GM12878 (cell line): ENCODE results near the gene MYOZ1. TPM values are rescaled to one million over a fixed set of nuclear protein-coding genes. Genes with fewer than 3 reads are reported as not detected.
A peak's percentile ranks its signal among the peaks of the same experiment; 100 is the strongest.

Source experiments
- ATAC-seq: fragments of 200-7000 bp; cut with Tn5 transposase; 3 replicates; pipeline ENCODE4 v1.9.1; 2020; ENCODE audit warnings: mild to moderate bottlenecking, moderate library complexity
- BruUV-seq: library from RNA; stranded (reverse); fragments of 400-500 nt; replicated peaks from 2 replicates; lab custom pipeline; 2021; lab: Mats Ljungman, UMichigan
- CTCF ChIA-PET: fragments of 300-600 bp; sonication (Branson Sonifier 250); formaldehyde crosslinking; extraction: SDS; loops from one replicate; lab custom pipeline; 2021; ENCODE audit warnings: inconsistent platforms; lab: Yijun Ruan, JAX
- POLR2A ChIA-PET: fragments of 350-600 bp; formaldehyde crosslinking; extraction: SDS; loops from one replicate; lab custom pipeline; 2021; ENCODE audit warnings: inconsistent platforms; lab: Charles Lee
- RAD21 ChIA-PET: fragments of 300-600 bp; sonication (Branson Sonifier 250); formaldehyde crosslinking; loops from one replicate; lab custom pipeline; 2023; ENCODE audit warnings: antibody characterized with exemption; ENCODE audit not compliant: unreplicated experiment; lab: Charles Lee
- SMC1A ChIA-PET: fragments of 300-600 bp; sonication (Branson Sonifier 250); formaldehyde crosslinking; loops from one replicate; lab custom pipeline; 2023; ENCODE audit not compliant: unreplicated experiment, uncharacterized antibody; lab: Charles Lee
- DNase-seq: peaks from one replicate; pipeline ENCODE4 v3.0.0-alpha.2; 2011; ENCODE audit warnings: low read depth, low spot score
- FAIRE-seq: peaks from 3 replicates; lab custom pipeline; 2011; peaks lifted over from hg19 to GRCh38; lab: Jason Lieb, UNC
- H2AFZ ChIP-seq: 2 replicates; pipeline ENCODE4 v1.6.0; 2011; ENCODE audit warnings: low read depth, low read length, control low read depth; ENCODE audit not compliant: control insufficient read depth
- H3K27ac ChIP-seq: 2 replicates; pipeline ENCODE4 v1.5.1; 2011; ENCODE audit warnings: control low read depth; ENCODE audit not compliant: control insufficient read depth, insufficient read depth
- H3K27me3 ChIP-seq, 2 experiments: replicated peaks in 1 of 2; 2 replicates each; pipeline versions ENCODE4 v1.6.0 to v1.6.1; 2011; ENCODE audit warnings: low read length in 1 of 2; ENCODE audit not compliant: control insufficient read depth in 2 of 2, insufficient read depth in 2 of 2
- H3K36me3 ChIP-seq, 2 experiments: 2 replicates each; pipeline ENCODE4 v1.5.1; 2011; ENCODE audit warnings: low read length in 1 of 2; ENCODE audit not compliant: control insufficient read depth in 2 of 2, insufficient read depth in 2 of 2
- H3K4me1 ChIP-seq: 2 replicates; pipeline ENCODE4 v1.6.1; 2011; ENCODE audit warnings: mild to moderate bottlenecking, low read length, moderate library complexity, mixed read lengths; ENCODE audit not compliant: control insufficient read depth, insufficient read depth
- H3K4me2 ChIP-seq: 2 replicates; pipeline ENCODE4 v1.6.0; 2011; ENCODE audit warnings: control low read depth; ENCODE audit not compliant: control insufficient read depth, insufficient read depth
- H3K4me3 ChIP-seq: fragments of 200-600 bp; sonication (generic); 2 replicates; pipeline ENCODE4 v1.5.1; 2016
- H3K79me2 ChIP-seq: 2 replicates; pipeline ENCODE4 v1.6.0; 2011; ENCODE audit warnings: low read length; ENCODE audit not compliant: control insufficient read depth, insufficient read depth
- H3K9ac ChIP-seq: 2 replicates; pipeline ENCODE4 v1.8.0; 2011; ENCODE audit warnings: low read length, control low read depth, mixed read lengths; ENCODE audit not compliant: control insufficient read depth, insufficient read depth
- H3K9me3 ChIP-seq: replicated peaks from 3 replicates; pipeline ENCODE4 v1.5.1; 2011; ENCODE audit warnings: mild to moderate bottlenecking, low read length; ENCODE audit not compliant: control insufficient read depth, insufficient read depth
- H4K20me1 ChIP-seq: 2 replicates; pipeline ENCODE4 v1.6.0; 2011; ENCODE audit not compliant: control insufficient read depth, insufficient read depth
- EP300 ChIP-seq, 2 experiments: fragments of 150-350 bp in 1 of 2; IDR thresholded peaks; 2 replicates each; pipeline ENCODE4 v1.6.1; 2011 to 2012; ENCODE audit warnings: low read depth in 2 of 2, low read length in 2 of 2, borderline replicate concordance in 1 of 2, improper control_type of control experiment in 1 of 2, inconsistent platforms in 1 of 2; ENCODE audit not compliant: control insufficient read depth in 1 of 2
- ETV6 ChIP-seq, 2 experiments: fragments of 450-650 bp in 1 of 2; IDR thresholded peaks in 1 of 2; conservative IDR thresholded peaks in 1 of 2; 2 replicates each; pipeline ENCODE4 v1.6.1; 2014; ENCODE audit warnings: antibody characterized with exemption in 1 of 2, borderline replicate concordance in 1 of 2, low read depth in 1 of 2, mild to moderate bottlenecking in 1 of 2, moderate library complexity in 1 of 2
- LARP7 ChIP-seq: fragments of 450-650 bp; IDR thresholded peaks from 2 replicates; pipeline ENCODE4 v1.6.1; 2017; ENCODE audit warnings: mild to moderate bottlenecking
- MEF2A ChIP-seq: IDR thresholded peaks from 2 replicates; pipeline ENCODE4 v1.6.1; 2011; ENCODE audit warnings: low read depth, mild to moderate bottlenecking, low read length, moderate library complexity; ENCODE audit not compliant: insufficient read depth
- RELA ChIP-seq: fragments of 450-650 bp; IDR thresholded peaks from 2 replicates; pipeline ENCODE4 v1.8.0; 2014; ENCODE audit warnings: borderline replicate concordance; ENCODE audit not compliant: partially characterized antibody
- WGBS: methylation state at CpG from one replicate; pipeline ENCODE4 v1.1.6; 2016; ENCODE audit warnings: low lambda C conversion rate; ENCODE audit not compliant: insufficient replicate concordance, insufficient coverage; ENCODE audit errors: missing lambda C conversion rate; 5-methylcytosine and 5-hydroxymethylcytosine counted together
- in situ Hi-C: fragments of 300-500 bp; cut with MboI; formaldehyde crosslinking; loops from 9 replicates; pipeline ENCODE4 v1.14.3; 2018; ENCODE audit warnings: mixed read lengths
- intact Hi-C: fragments of 100-400 bp; cut with micrococcal nuclease; formaldehyde crosslinking; loops from one replicate; pipeline ENCODE4 v1.14.2; 2022; ENCODE audit not compliant: unreplicated experiment
- polyA plus RNA-seq, 11 experiments: library from polyadenylated mRNA; depleted of rRNA in 4 of 11; unstranded in 6 of 11; stranded (reverse) in 5 of 11; fragments of >200 nt; fragmentation: Nextera tagmentation in 4 of 11; fragmentation: Illumina TruSeq in 1 of 11; extraction: Ambion mirVana in 4 of 11; extraction: Trizol in 1 of 11; gene quantifications; 1 replicate in 1 of 11; 2 replicates in 10 of 11; pipeline versions ENCODE4 v1.2.1 to v1.2.3, GENCODE V29; 2011 to 2016; ENCODE audit warnings: inconsistent platforms in 2 of 11, missing spikeins in 2 of 11, low read depth in 1 of 11
- total RNA-seq, 4 experiments: library from RNA; depleted of rRNA in 3 of 4; stranded (reverse); fragments of >200 nt in 3 of 4; fragmentation: Illumina TruSeq in 1 of 4; extraction: Trizol in 1 of 4; gene quantifications; 2 replicates each; pipeline versions ENCODE4 v1.2.1 to v1.2.3, GENCODE V29; 2013 to 2021
- TF ChIP-seq, protein P1 (sequence below): IDR thresholded peaks from 2 replicates; pipeline ENCODE4 v1.6.1; 2012; ENCODE audit warnings: low read depth, low read length, improper control_type of control experiment

MYOZ1 gene
- total and polyA plus RNA-seq, 10 of the 15 experiments (the other 5 are each of a cell fraction or from before 2014, with no cell fraction given), result 0.05 to 2.0 (median 0.62) TPM

DNA sequence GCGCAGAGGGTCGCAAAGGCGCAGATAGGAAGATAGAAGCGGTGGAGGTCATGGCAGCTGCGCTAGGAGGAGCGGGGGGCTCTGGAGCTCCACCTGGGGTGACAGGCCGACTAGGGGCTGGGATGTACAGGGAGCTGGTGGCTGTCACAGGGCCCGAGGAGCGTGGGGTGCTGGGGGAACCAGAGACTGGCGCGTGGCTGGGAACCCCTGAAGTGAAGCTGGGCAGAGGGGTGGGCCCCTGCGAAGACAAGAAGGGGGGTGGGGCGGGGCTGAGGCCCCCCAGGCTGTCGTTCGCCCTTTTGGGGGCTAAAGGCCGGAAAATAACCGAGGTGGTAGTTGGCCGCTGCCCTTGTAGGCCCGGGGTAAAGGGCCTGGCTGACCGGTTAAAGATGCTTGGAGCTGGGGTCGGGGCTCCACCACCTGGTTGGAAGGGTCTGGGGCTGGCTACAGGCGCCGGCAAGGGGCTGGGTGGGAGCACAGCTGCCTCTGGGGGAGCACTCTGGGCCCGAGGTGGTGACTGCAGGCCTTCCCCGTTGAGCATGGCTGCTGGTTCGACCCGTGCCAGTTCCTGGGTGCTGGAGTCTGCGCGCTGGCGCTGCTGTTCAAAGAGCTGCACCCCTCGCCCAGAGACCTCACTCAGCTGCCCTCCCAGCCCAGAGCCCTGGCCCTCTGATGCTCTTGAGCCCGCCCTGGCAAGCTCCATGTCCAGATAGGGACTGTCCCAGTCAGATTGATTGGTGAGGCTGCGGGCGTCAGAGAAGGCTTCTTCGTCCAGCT lies 6.8 kb upstream of the MYOZ1 start:
- H3K79me2 ChIP-seq, result no peaks in the 10 kb centered on the region
- H2AFZ ChIP-seq, result peak overlapping the region; percentile 2; the same call in 1 of the 2 replicates
- POLR2A ChIA-PET, result interaction anchor here (0.5 kb wide), 1 partner anchor 9 kb away, joined by 4 read pairs; no protein-coding TSS in a partner anchor
- H3K4me2 ChIP-seq, result peak overlapping the region; percentile 59; the same call in 1 of the 2 replicates
- BruUV-seq, result no TSS peak
- CTCF ChIA-PET, result interaction anchor here (1.0 to 1.7 kb wide), 4 partner anchors 15 to 118 kb away, joined by 3 to 7 read pairs (median 3); no protein-coding TSS in a partner anchor
- FAIRE-seq, result no peak
- H3K27ac ChIP-seq, result no peak overlapping the region
- intact Hi-C loops, result no loop called here
- no peaks in the 10 kb centered on the region for H3K27me3 ChIP-seq
- ATAC-seq, result no peak
- no peaks in the 10 kb centered on the region for H3K9me3 ChIP-seq
- no peaks in the 10 kb centered on the region for H4K20me1 ChIP-seq
- no peak overlapping the region; the same call in 1 of the 2 replicates for H3K4me3 ChIP-seq
- H3K36me3 ChIP-seq, result no peaks in the 10 kb centered on the region
- DNase-seq, result no peak
- RAD21 ChIA-PET, result interaction anchor here (0.7 kb wide), 1 partner anchor 56 kb away, joined by 3 read pairs; no protein-coding TSS in a partner anchor
- TF ChIP-seq, protein P1, sequence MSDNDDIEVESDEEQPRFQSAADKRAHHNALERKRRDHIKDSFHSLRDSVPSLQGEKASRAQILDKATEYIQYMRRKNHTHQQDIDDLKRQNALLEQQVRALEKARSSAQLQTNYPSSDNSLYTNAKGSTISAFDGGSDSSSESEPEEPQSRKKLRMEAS, result no peak
- TF ChIP-seq MEF2A (no peak), RELA (no peak), ETV6 (conservative IDR thresholded peaks at IDR 0.05 in 1 of 2, IDR thresholded peaks at IDR 0.05 in 1 of 2; ENCODE audit: borderline replicate concordance in 1 of 2, low read depth in 1 of 2) (no peak), EP300 (IDR thresholded peaks at IDR 0.05; ENCODE audit: borderline replicate concordance in 1 of 2, control insufficient read depth in 1 of 2, low read depth in 2 of 2, low read length in 2 of 2) (no peak), LARP7 (no peak)
- TF ChIP-seq, all 136 proteins: peak for 0
- SMC1A ChIA-PET, result interaction anchor here (0.5 to 4.8 kb wide), 3 partner anchors 21 to 150 kb away, joined by 3 to 23 read pairs (median 3); no protein-coding TSS in a partner anchor
- Histone ChIP-seq H3K9ac (peak overlapping the region; percentile 11; the same call in 1 of the 2 replicates), H3K4me1 (peaks cover 34% of the 10 kb centered on the region)
- in situ Hi-C loops, result no loop called here
- 54% methylated on average over 33 of the region's 35 CpGs for WGBS
